ENCODE data around the gene SMPD1. TPM values are rescaled to one million over a fixed set of nuclear protein-coding genes. Genes with fewer than 3 reads are reported as not detected.

Gene SMPD1
- 10 to 100 TPM; 18.8 to 38.2 TPM for total RNA-seq
- 10 to 100 TPM; 44.4 to 50.0 TPM for polyA plus RNA-seq (ENCODE audit: insufficient read length in 2 of 2)
- long read RNA-seq, donor 1, transcript SMPD1-201 (6 exons, 2,452 nt), result major isoform, 12 of 13 reads
- long read RNA-seq, donor 1, partial matches to known transcripts, result 0 of 13 reads
- long read RNA-seq, donor 1, other reads (novel, unspliced or antisense), result 0 of 13 reads
- long read RNA-seq, donor 2, partial matches to known transcripts, result 0 of 4 reads
- long read RNA-seq, donor 2, other reads (novel, unspliced or antisense), result 0 of 4 reads
- long read RNA-seq, donor 3, partial matches to known transcripts, result 0 of 3 reads
- long read RNA-seq, donor 3, other reads (novel, unspliced or antisense), result 0 of 3 reads
- long read RNA-seq, donor 4, partial matches to known transcripts, result 0 of 5 reads
- long read RNA-seq, donor 4, other reads (novel, unspliced or antisense), result 0 of 5 reads

GRCh38 chr11:6389905-6390717, at the start of gene SMPD1:
Gene SMPD1 (plus strand): TSS chr11:6390474. CDS start chr11:6390599, 125 bp downstream.
- Histone ChIP-seq H3K27ac (ENCODE audit: low read depth, low read length) (peak within 1 kb of the TSS; percentile 84), H3K27me3 (ENCODE audit: control insufficient read depth, insufficient read depth, low read length) (no peaks in the 10 kb centered on the region), H3K4me3 (ENCODE audit: low read depth, low read length) (peak within 1 kb of the TSS; percentile 87), H3K36me3 (ENCODE audit: control insufficient read depth, insufficient read depth, low read length) (peaks cover 35% of the 10 kb centered on the region), H3K4me1 (ENCODE audit: control insufficient read depth, insufficient read depth, low read length) (peaks cover 21% of the 10 kb centered on the region), H3K9me3 (ENCODE audit: control insufficient read depth, insufficient read depth, low read length) (no peaks in the 10 kb centered on the region)
- under 1% methylated on average over 63 of the region's 63 CpGs for WGBS (ENCODE audit: insufficient coverage)
- DNase-seq (ENCODE audit: low read depth in 4 of 6, low spot score in 6 of 6), result peak; percentile 62 to 97 (median 82)

DNA sequence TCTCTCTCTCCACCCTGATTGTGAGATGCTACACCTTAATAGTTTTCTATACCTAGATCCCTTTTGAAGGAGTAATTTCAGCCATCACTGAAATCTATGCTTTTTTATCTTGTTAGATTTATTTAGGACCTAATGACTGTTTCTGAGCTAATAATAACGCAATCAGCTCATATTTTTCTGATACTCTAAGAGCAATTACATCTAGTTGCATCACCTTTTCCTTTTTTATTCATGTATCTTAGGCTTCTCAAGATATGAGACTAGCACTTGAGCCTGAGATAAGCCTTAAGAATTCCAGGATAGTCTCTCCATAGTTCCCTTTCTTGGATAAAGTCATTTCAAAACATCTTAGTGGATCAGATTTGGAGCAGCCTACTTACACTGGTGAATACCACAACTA, 44.9 kb upstream of the SMPD1 start:
- H3K27me3 ChIP-seq (ENCODE audit: control insufficient read depth, insufficient read depth, low read length), result no peaks in the 10 kb centered on the region
- no peak for DNase-seq (ENCODE audit: low read depth in 4 of 6, low spot score in 6 of 6)
- H3K36me3 ChIP-seq (ENCODE audit: control insufficient read depth, insufficient read depth, low read length), result no peaks in the 10 kb centered on the region
- WGBS (ENCODE audit: insufficient coverage), result no CpG with 5 or more reads among the region's 1 CpG
- H3K9me3 ChIP-seq (ENCODE audit: control insufficient read depth, insufficient read depth, low read length), result no peaks in the 10 kb centered on the region
- no peak overlapping the region for H3K27ac ChIP-seq (ENCODE audit: low read depth, low read length)
- H3K4me1 ChIP-seq (ENCODE audit: control insufficient read depth, insufficient read depth, low read length), result no peaks in the 10 kb centered on the region
- no peak overlapping the region for H3K4me3 ChIP-seq (ENCODE audit: low read depth, low read length)

DNA sequence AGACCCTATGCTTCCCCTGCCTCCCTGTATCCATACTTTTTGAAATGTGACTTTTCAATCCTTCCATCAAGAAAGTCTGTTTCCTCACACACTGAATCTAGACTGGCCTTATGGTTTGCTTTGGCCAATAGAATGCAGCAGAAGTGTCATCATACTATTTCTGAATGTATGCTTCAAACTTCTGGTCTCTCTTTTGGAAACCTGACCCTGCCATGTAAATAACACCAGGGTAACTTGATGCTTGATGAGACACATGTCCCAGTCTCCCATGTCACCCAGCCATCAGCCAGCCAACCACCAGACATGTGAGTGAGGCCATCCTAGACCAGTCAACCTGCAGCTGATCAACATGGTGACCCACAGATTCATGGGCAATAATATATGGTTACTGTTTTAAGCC, 40.2 kb upstream of the SMPD1 start:
- H3K9me3 ChIP-seq (ENCODE audit: control insufficient read depth, insufficient read depth, low read length), result no peaks in the 10 kb centered on the region
- no peak overlapping the region for H3K27ac ChIP-seq (ENCODE audit: low read depth, low read length)
- H3K4me1 ChIP-seq (ENCODE audit: control insufficient read depth, insufficient read depth, low read length), result peaks cover 2% of the 10 kb centered on the region
- H3K27me3 ChIP-seq (ENCODE audit: control insufficient read depth, insufficient read depth, low read length), result no peaks in the 10 kb centered on the region
- DNase-seq (ENCODE audit: low read depth in 4 of 6, low spot score in 6 of 6), result peak in 1 of 6 donors; percentile 76
- no peak overlapping the region for H3K4me3 ChIP-seq (ENCODE audit: low read depth, low read length)
- H3K36me3 ChIP-seq (ENCODE audit: control insufficient read depth, insufficient read depth, low read length), result no peaks in the 10 kb centered on the region

DNA sequence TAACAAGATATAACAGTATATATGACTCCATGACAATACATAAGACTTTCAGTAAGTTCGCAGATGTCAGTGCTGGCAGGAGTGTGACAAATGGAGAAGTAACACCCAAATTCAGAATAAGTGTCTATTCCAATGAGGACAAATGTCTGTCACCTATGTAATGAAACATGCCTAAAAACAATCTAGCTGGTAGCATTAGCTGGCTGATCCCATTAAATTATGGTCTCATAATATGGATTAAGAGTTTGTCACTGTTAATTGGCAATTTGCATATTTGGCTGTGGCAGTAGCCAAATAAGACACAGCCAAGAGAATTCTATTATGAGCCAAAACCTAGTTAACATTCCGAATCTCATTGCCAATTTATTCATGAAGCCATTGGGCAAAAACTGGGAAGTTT, 39.8 kb upstream of the SMPD1 start:
- peak in 2 of 6 donors; percentile 15 to 94 for DNase-seq (ENCODE audit: low read depth in 4 of 6, low spot score in 6 of 6)
- H3K9me3 ChIP-seq (ENCODE audit: control insufficient read depth, insufficient read depth, low read length), result no peaks in the 10 kb centered on the region
- no peaks in the 10 kb centered on the region for H3K36me3 ChIP-seq (ENCODE audit: control insufficient read depth, insufficient read depth, low read length)
- peaks cover 2% of the 10 kb centered on the region for H3K4me1 ChIP-seq (ENCODE audit: control insufficient read depth, insufficient read depth, low read length)
- H3K27ac ChIP-seq (ENCODE audit: low read depth, low read length), result no peak overlapping the region
- no CpG with 5 or more reads among the region's 2 CpGs for WGBS (ENCODE audit: insufficient coverage)
- H3K27me3 ChIP-seq (ENCODE audit: control insufficient read depth, insufficient read depth, low read length), result no peaks in the 10 kb centered on the region
- no peak overlapping the region for H3K4me3 ChIP-seq (ENCODE audit: low read depth, low read length)

GRCh38 chr11:6351782-6352382, 38.4 kb upstream of the SMPD1 start:
- H3K27ac ChIP-seq (ENCODE audit: low read depth, low read length), result no peak overlapping the region
- H3K36me3 ChIP-seq (ENCODE audit: control insufficient read depth, insufficient read depth, low read length), result no peaks in the 10 kb centered on the region
- no peak for DNase-seq (ENCODE audit: low read depth in 4 of 6, low spot score in 6 of 6)
- no peak overlapping the region for H3K4me3 ChIP-seq (ENCODE audit: low read depth, low read length)
- 74% methylated on average over 4 of the region's 5 CpGs for WGBS (ENCODE audit: insufficient coverage)
- no peaks in the 10 kb centered on the region for H3K27me3 ChIP-seq (ENCODE audit: control insufficient read depth, insufficient read depth, low read length)
- H3K4me1 ChIP-seq (ENCODE audit: control insufficient read depth, insufficient read depth, low read length), result peaks cover 2% of the 10 kb centered on the region
- H3K9me3 ChIP-seq (ENCODE audit: control insufficient read depth, insufficient read depth, low read length), result no peaks in the 10 kb centered on the region

DNA sequence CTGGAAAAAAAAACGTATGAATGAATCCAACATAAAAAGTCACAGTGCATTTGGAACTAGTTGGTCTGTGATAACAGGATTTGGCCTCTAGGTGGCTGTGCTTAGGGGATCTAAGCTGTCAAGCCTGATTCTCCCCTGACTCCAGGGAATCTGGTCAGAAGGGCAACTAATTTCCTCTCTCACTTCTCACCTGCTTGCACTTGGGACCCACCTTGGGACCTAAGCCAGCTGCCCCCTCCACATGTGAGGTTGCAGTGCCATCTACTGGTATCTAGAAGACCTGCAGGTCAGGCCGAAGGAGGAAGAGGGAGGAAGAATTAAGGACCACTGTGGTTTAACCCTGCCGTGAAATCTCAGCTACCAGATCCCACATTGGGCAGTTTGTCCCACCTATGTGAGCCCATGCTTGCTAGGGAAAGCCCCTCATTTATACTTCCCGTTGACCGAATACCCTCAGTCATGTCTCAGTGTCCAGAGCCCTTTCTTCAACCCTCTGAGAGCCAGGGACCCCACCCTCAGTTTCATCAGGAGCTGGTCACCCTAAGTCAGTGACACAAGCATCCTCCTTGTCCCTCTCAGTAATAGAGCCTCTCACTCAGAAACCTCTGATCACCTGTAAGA, 36.8 kb upstream of the SMPD1 start:
- H3K27ac ChIP-seq (ENCODE audit: low read depth, low read length), result no peak overlapping the region
- H3K36me3 ChIP-seq (ENCODE audit: control insufficient read depth, insufficient read depth, low read length), result no peaks in the 10 kb centered on the region
- H3K27me3 ChIP-seq (ENCODE audit: control insufficient read depth, insufficient read depth, low read length), result no peaks in the 10 kb centered on the region
- DNase-seq (ENCODE audit: low read depth in 4 of 6, low spot score in 6 of 6), result peak in 3 of 6 donors; percentile 33 to 83 (median 68)
- no peaks in the 10 kb centered on the region for H3K9me3 ChIP-seq (ENCODE audit: control insufficient read depth, insufficient read depth, low read length)
- WGBS (ENCODE audit: insufficient coverage), result 4% methylated on average over 4 of the region's 5 CpGs
- no peak overlapping the region for H3K4me3 ChIP-seq (ENCODE audit: low read depth, low read length)
- peaks cover 2% of the 10 kb centered on the region for H3K4me1 ChIP-seq (ENCODE audit: control insufficient read depth, insufficient read depth, low read length)

DNA sequence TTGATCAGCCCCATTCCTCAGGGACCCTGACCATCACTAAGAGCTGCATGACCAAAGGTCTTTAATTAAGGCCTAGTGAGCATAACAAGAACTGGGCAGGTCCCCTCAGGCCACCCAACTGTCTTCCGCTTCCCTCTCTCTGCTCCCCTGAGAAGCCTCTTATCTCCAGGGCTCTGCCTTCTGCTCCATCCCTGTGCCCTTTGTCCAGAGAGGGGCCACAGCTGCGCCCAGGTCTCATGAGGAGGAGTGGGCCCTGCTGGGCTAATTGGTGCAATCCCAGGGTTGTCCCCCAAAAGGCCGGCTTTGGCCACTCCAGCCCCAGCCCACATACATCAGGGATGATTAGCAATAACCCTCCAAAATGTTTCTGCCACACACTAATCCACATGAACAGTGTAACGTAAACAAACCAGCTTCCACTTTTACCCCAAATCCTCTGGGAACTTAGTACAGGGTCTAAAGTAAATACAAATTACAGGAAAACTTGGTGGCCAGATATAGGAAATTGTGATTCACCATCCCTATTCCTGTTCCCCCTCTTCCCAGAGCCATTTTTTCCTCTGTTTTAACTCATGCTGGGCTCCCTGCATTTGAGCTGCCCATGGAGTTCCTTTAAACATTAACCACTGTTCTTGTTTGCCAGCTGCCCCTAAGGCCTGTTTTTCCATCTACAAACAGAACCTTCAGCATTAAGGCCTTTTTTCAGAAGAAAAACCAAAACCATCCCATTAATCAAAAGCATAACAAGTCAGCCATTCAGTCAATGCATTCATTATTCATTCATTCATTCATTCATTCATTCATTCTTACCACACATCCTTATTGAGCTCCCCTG, 35.4 kb upstream of the SMPD1 start:
- H3K36me3 ChIP-seq (ENCODE audit: control insufficient read depth, insufficient read depth, low read length), result no peaks in the 10 kb centered on the region
- H3K4me1 ChIP-seq (ENCODE audit: control insufficient read depth, insufficient read depth, low read length), result peaks cover 2% of the 10 kb centered on the region
- H3K27me3 ChIP-seq (ENCODE audit: control insufficient read depth, insufficient read depth, low read length), result no peaks in the 10 kb centered on the region
- WGBS (ENCODE audit: insufficient coverage), result 83% methylated on average over 3 of the region's 4 CpGs
- no peaks in the 10 kb centered on the region for H3K9me3 ChIP-seq (ENCODE audit: control insufficient read depth, insufficient read depth, low read length)
- H3K4me3 ChIP-seq (ENCODE audit: low read depth, low read length), result no peak overlapping the region
- DNase-seq (ENCODE audit: low read depth in 4 of 6, low spot score in 6 of 6), result no peak
- no peak overlapping the region for H3K27ac ChIP-seq (ENCODE audit: low read depth, low read length)

DNA sequence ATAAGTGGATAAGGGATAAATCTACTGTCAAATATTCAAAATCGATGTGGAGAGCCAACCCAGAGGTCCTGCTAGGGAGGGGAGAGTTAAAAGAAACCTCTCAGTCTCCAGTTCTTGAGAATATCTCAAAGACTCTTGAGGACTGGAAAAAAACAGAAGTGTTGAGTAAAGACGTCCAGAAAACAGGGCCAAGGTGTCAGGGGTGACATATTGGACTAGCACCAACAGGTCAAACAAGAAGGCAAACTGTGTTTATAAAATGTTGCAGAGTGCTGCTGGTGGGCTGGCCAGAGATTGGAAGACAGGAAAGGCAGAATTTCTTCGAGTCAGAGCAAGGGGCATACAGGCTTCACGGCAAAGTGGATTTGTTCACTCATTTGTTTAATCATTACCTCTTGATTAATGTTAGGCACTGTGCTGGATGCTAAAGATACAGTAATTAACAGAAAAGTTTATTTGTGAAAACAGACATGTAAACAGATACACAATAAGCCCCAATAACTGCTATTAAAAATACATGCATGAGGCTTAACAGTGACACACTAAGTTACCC, 33.7 kb upstream of the SMPD1 start:
- H3K9me3 ChIP-seq (ENCODE audit: control insufficient read depth, insufficient read depth, low read length), result no peaks in the 10 kb centered on the region
- WGBS (ENCODE audit: insufficient coverage), result 40% methylated on average over 1 of the region's 4 CpGs
- DNase-seq (ENCODE audit: low read depth in 4 of 6, low spot score in 6 of 6), result no peak

More for the DNA sequence above, 33.7 kb upstream of the SMPD1 start:
- Histone ChIP-seq H3K4me3 (ENCODE audit: low read depth, low read length) (no peak overlapping the region), H3K4me1 (ENCODE audit: control insufficient read depth, insufficient read depth, low read length) (no peaks in the 10 kb centered on the region), H3K36me3 (ENCODE audit: control insufficient read depth, insufficient read depth, low read length) (no peaks in the 10 kb centered on the region), H3K27ac (ENCODE audit: low read depth, low read length) (no peak overlapping the region), H3K27me3 (ENCODE audit: control insufficient read depth, insufficient read depth, low read length) (no peaks in the 10 kb centered on the region)
